Coronary artery (tissue), 2 donors: ENCODE measurements around the gene CPED1.

ENCODE experiments used
- DNase-seq: peaks from one replicate; pipeline ENCODE4 v3.0.0-alpha.2; 2017; ENCODE audit warnings: low spot score
- H3K27ac ChIP-seq, 2 donors: fragments of 200-600 bp; sonication (generic); one replicate each; pipeline ENCODE4 v1.5.1; 2016 to 2019
- H3K4me3 ChIP-seq: fragments of 200-600 bp; sonication (generic); 2 replicates; pipeline ENCODE4 v1.5.1; 2016; ENCODE audit warnings: mild to moderate bottlenecking, moderate library complexity
- CTCF ChIP-seq: fragments of 200-600 bp; sonication (generic); IDR thresholded peaks from one replicate; pipeline ENCODE4 v1.5.1; 2019; ENCODE audit warnings: antibody characterized with exemption

Gene CPED1

GRCh38 chr7:121169469-121169868 lies 181.0 kb downstream of the CPED1 start:
- Histone ChIP-seq H3K4me3 (no peak overlapping the region), H3K27ac (no peak overlapping the region)
- no peak for DNase-seq
- TF ChIP-seq CTCF = no peak

DNA sequence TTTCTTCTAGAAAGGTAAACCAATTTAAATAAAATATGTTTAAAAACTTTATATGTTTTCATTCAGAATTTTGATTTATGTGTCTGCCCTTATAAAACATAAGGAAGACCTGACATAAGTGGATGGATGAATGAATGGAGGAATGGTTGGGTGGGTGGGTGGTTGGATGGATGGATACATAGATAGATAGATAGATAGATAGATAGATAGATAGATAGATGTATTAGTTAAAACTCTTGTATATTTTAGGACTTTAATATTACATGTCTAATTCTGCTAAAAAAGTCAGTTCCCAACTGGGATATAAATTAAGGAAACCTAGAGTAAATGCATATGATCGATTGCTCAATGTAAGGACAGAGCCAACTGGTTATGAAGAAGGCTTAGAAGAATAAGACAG lies 184.0 kb downstream of the CPED1 start:
- TF ChIP-seq CTCF = no peak
- no peak overlapping the region for H3K27ac ChIP-seq
- no peak for DNase-seq
- no peak overlapping the region for H3K4me3 ChIP-seq

- Histone ChIP-seq H3K27ac (no peak overlapping the region), H3K4me3 (no peak overlapping the region)
- DNase-seq = no peak
- TF ChIP-seq CTCF = no peak
Observed at GRCh38 chr7:121175826-121176225, 187.3 kb downstream of the CPED1 start.

- DNase-seq = no peak
- Histone ChIP-seq H3K27ac (no peak overlapping the region), H3K4me3 (no peak overlapping the region)
- TF ChIP-seq CTCF = no peak
Observed at GRCh38 chr7:121178452-121178851, 189.9 kb downstream of the CPED1 start.

- Histone ChIP-seq H3K27ac (no peak overlapping the region), H3K4me3 (no peak overlapping the region)
- DNase-seq = no peak
- no peak for TF ChIP-seq CTCF
Observed at GRCh38 chr7:121178869-121179497, 190.5 kb downstream of the CPED1 start.

- Histone ChIP-seq H3K27ac (no peak overlapping the region), H3K4me3 (no peak overlapping the region)
- no peak for TF ChIP-seq CTCF
- DNase-seq = no peak
Observed at GRCh38 chr7:121180436-121181063, 192.0 kb downstream of the CPED1 start.

- no peak overlapping the region for H3K27ac ChIP-seq
- no peak overlapping the region for H3K4me3 ChIP-seq
- TF ChIP-seq CTCF = no peak
- no peak for DNase-seq
Observed at GRCh38 chr7:121181357-121181756, 192.8 kb downstream of the CPED1 start.
